Peyer's patch (tissue), 4 donors: ENCODE data around the gene CDH24.

ENCODE experiments used
- CTCF ChIP-seq, 6 experiments: fragments of 450-650 bp in 4 of 6; fragments of 200-600 bp in 2 of 6; sonication (generic) in 1 of 6; IDR thresholded peaks; one replicate each; pipeline ENCODE4 v1.5.1; 2017 to 2019; ENCODE audit warnings: antibody characterized with exemption in 6 of 6, mild to moderate bottlenecking in 3 of 6, moderate library complexity in 1 of 6
- POLR2A ChIP-seq, 2 donors: fragments of 450-650 bp; IDR thresholded peaks; one replicate each; pipeline ENCODE4 v1.5.1; 2017; ENCODE audit warnings: antibody characterized with exemption in 2 of 2, mild to moderate bottlenecking in 2 of 2, moderate library complexity in 2 of 2

DNA sequence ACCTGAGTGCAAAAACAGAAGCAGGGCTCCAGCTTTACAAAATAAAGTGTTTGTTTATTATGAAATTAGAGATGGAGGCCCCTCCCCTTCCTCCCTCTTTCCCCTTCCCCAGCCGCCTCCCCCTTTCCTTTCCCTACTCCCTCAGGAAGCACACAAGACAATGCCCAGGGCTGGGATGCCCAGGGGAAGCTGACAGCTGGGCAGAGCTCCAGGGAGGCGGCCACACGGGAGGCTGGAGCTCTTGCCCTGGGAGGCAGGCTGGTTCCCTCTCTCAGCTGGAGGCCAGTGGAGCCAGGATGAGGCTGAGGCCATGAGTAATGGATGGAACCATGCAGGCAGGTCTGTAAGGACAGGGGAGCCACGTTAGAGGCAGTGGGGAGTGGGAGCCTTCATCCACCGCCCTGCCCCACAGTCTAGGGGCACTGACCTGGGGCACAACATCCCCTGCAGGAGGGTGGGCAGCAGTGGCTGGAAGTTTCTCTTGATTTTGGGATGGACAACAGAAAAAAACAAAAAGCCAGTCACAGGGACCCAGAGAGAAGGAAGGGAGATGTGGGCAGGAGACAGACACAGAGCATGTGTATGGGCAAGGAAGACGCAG lies 10.2 kb downstream of the CDH24 start:
- TF ChIP-seq CTCF (IDR thresholded peaks at IDR 0.05) (no peak), POLR2A (IDR thresholded peaks at IDR 0.05) (no peak)
